Activated B cell treated with CpG ODN at 0.5 μM for 24 hours (primary cell): ENCODE measurements around the gene CYP4F2. TPM values are rescaled to one million over a fixed set of nuclear protein-coding genes. Genes with fewer than 3 reads are reported as not detected.
"Not testable (repeated sequence)": the region's sequence is repeated elsewhere in the genome, so short reads cannot be mapped to it uniquely, and the experiment has no call there.

ENCODE experiments used
- ATAC-seq: fragments of 200-7000 bp; cut with Tn5 transposase; one replicate; pipeline ENCODE4 v1.10.0; 2021; ENCODE audit warnings: low read depth, mild to moderate bottlenecking, moderate library complexity
- CTCF ChIA-PET: fragments of 350-600 bp; sonication (Branson Sonifier 250); formaldehyde crosslinking; loops from one replicate; lab custom pipeline; 2021; ENCODE audit warnings: antibody characterized with exemption; lab: Charles Lee
- POLR2A ChIA-PET: fragments of 350-600 bp; sonication (Branson Sonifier 250); formaldehyde crosslinking; loops from one replicate; lab custom pipeline; 2021; ENCODE audit warnings: antibody characterized with exemption; lab: Charles Lee
- DNase-seq: peaks from one replicate; pipeline ENCODE4 v3.0.0; 2022
- H3K27ac Mint-ChIP-seq: one replicate; pipeline ENCODE4 v1.8.0; 2020; ENCODE audit warnings: mixed read lengths
- H3K27me3 Mint-ChIP-seq: one replicate; pipeline ENCODE4 v1.8.0; 2021; ENCODE audit warnings: mixed read lengths
- H3K36me3 Mint-ChIP-seq: one replicate; pipeline ENCODE4 v1.8.0; 2021; ENCODE audit warnings: low read depth, mixed read lengths
- H3K4me1 Mint-ChIP-seq: one replicate; pipeline ENCODE4 v1.8.0; 2021; ENCODE audit warnings: mixed read lengths
- H3K4me3 Mint-ChIP-seq: one replicate; pipeline ENCODE4 v1.8.0; 2020; ENCODE audit warnings: mild to moderate bottlenecking, mixed read lengths
- H3K9me3 Mint-ChIP-seq: one replicate; pipeline ENCODE4 v1.8.0; 2020; ENCODE audit warnings: mixed read lengths
- intact Hi-C: fragments of 100-400 bp; cut with micrococcal nuclease; formaldehyde crosslinking; loops from one replicate; pipeline ENCODE4 v1.15.1; 2024
- total RNA-seq: library from RNA; stranded (reverse); gene quantifications from 2 replicates; pipeline ENCODE4 v1.2.3, GENCODE V29; 2022
- TF ChIP-seq, protein P1 (sequence below): fragments of 200-600 bp; IDR thresholded peaks from one replicate; pipeline ENCODE4 v1.8.0; 2022; ENCODE audit warnings: antibody characterized with exemption, mild to moderate bottlenecking

CYP4F2 gene
- total RNA-seq, 1 donor from 2014 or later: not detected

DNA sequence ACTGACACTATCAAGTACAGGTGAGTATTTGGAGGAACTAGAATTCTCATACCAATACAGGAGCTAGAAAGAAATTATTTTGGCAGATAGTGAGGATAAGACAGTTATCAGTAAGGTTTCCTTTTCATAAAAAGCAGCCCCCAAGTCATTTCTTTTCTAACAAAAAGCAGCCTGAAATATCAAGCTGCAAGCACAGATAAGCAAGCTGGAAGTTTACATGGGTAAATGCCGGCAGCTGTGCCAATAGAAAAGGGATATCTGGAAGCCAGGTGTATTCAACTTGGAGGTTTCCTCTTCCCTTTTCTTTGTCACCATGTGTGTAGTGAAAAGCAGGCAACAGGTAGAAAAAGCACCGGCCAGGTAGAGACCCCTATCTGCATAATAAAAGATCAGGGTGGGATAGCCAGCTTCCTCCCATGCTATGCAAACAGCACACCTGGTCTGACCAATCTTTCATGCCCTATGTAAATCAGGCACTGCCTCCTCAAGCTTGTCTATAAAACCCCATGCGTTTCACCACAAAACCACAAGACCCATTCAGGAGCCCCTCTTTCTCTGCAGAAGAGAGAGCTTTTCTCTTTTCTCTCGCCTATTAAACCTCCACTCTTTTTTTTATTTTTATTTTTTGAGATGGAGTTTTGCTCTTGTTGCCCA, 22.9 kb downstream of the CYP4F2 start:
- H3K4me3 Mint-ChIP-seq: no peak overlapping the region
- no peak for ATAC-seq
- no peak for DNase-seq
- ChIA-PET POLR2A (no interaction called here), CTCF (no interaction called here)
- peaks cover 22% of the 10 kb centered on the region for H3K27me3 Mint-ChIP-seq
- intact Hi-C loops: no loop called here
- H3K27ac Mint-ChIP-seq: no peak overlapping the region
- TF ChIP-seq, protein P1, sequence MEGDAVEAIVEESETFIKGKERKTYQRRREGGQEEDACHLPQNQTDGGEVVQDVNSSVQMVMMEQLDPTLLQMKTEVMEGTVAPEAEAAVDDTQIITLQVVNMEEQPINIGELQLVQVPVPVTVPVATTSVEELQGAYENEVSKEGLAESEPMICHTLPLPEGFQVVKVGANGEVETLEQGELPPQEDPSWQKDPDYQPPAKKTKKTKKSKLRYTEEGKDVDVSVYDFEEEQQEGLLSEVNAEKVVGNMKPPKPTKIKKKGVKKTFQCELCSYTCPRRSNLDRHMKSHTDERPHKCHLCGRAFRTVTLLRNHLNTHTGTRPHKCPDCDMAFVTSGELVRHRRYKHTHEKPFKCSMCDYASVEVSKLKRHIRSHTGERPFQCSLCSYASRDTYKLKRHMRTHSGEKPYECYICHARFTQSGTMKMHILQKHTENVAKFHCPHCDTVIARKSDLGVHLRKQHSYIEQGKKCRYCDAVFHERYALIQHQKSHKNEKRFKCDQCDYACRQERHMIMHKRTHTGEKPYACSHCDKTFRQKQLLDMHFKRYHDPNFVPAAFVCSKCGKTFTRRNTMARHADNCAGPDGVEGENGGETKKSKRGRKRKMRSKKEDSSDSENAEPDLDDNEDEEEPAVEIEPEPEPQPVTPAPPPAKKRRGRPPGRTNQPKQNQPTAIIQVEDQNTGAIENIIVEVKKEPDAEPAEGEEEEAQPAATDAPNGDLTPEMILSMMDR: no peak
- H3K9me3 Mint-ChIP-seq: peaks cover 11% of the 10 kb centered on the region
- peaks cover 19% of the 10 kb centered on the region for H3K4me1 Mint-ChIP-seq
- no peaks in the 10 kb centered on the region for H3K36me3 Mint-ChIP-seq

DNA sequence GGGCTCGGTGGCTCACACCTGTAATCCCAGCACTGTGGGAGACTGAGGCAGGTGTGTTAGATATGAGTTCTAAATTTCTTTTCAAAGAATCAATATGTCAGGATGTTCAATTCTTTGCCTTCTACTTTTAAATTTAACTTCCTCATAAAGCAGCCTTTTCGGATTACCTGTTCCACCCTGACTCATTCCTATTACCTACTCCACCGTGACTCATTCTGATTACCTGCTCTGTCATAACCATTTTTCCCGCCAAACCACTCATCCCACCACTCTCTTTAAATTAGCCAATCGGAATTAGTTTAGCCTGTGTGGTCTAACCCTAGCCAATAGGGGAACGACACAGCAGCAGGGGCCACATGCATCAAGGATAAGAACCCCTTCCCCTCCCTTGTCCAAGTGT, 24.1 kb downstream of the CYP4F2 start:
- H3K4me3 Mint-ChIP-seq, POLR2A ChIA-PET, H3K36me3 Mint-ChIP-seq, CTCF ChIA-PET, H3K27ac Mint-ChIP-seq, intact Hi-C loops, DNase-seq, ATAC-seq: not testable (repeated sequence)
- peaks cover 19% of the 10 kb centered on the region for H3K4me1 Mint-ChIP-seq
- H3K9me3 Mint-ChIP-seq: peaks cover 11% of the 10 kb centered on the region
- H3K27me3 Mint-ChIP-seq: peaks cover 19% of the 10 kb centered on the region

DNA sequence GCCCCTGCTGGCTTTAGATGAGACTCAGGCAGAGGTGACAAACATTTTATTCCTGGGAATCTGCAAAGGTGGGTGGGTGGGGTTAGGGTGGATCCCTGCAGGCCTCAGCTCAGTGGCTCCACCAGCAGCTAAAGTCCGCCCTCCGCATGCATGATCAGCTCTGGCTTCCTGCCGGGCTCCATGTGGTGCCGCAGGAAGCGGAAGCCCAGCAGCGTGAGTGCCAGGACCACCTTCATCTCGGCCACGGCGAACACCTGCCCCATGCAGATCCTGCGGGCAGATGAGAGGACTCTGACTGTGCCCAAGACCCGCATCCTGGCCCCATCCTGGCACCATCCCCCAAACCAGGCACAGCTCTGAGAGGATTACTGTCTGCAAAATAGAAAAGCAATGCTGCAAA, 26.3 kb downstream of the CYP4F2 start:
- no peak for DNase-seq
- ChIA-PET CTCF (no interaction called here), POLR2A (interaction anchor here (1.3 kb wide), 1 partner anchor 35 kb away, joined by 5 read pairs; no protein-coding TSS in a partner anchor)
- Mint-ChIP-seq H3K9me3 (peaks cover 11% of the 10 kb centered on the region), H3K4me3 (peak overlapping the region; percentile 64), H3K36me3 (no peaks in the 10 kb centered on the region), H3K27ac (no peak overlapping the region), H3K27me3 (peaks cover 17% of the 10 kb centered on the region), H3K4me1 (peaks cover 19% of the 10 kb centered on the region)
- ATAC-seq: no peak
- TF ChIP-seq, protein P1: no peak
- intact Hi-C loops: no loop called here

DNA sequence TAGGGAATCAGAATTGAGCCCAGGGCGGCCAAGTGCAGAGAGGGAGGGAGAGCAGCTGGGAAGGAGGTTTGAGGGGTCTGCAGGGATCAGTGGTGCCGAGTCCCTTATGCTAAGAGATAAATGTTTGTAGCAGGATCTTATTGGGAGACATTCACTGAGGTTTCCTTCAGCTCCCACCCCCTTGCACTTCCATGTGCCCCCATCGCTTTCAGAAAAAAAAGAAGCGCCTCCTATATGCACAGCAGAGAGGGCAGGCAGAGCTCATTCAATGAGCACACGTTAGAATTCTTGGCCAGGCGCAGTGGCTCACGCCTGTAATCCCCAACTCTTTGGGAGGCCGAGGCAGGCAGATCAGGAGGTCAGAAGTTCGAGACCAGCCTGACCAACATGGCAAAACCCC, 28.0 kb downstream of the CYP4F2 start:
- CTCF ChIA-PET: no interaction called here
- Mint-ChIP-seq H3K36me3 (no peaks in the 10 kb centered on the region), H3K4me3 (no peak overlapping the region), H3K9me3 (peaks cover 11% of the 10 kb centered on the region), H3K4me1 (peaks cover 13% of the 10 kb centered on the region), H3K27me3 (peaks cover 9% of the 10 kb centered on the region), H3K27ac (no peak overlapping the region)
- ATAC-seq (no peak), DNase-seq (no peak)
- POLR2A ChIA-PET: no interaction called here
- intact Hi-C loops: no loop called here
- TF ChIP-seq, protein P1: no peak

DNA sequence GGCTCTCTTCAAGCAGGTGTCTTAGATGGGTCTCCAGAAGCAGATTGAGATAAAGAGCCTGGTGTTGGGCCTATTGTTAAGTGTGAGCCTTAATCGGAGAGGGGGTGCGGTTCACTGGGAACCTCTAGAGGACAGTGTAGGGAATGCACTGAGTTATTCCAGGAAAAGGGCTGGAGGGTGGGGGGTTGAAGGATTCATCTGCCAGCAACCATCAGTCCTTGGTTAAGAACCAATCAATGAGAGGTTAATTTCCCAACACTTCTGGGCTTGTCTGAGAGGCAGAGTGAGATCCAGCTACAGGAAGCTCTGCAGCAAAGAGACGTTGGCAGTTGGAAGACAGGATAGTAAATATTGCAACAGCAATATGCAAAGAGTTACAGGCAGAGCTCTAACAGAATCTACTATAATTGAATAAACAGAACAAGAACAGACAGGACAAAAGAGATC, 28.7 kb downstream of the CYP4F2 start:
- TF ChIP-seq, protein P1: no peak
- ChIA-PET POLR2A (no interaction called here), CTCF (no interaction called here)
- ATAC-seq: no peak
- Mint-ChIP-seq H3K4me1 (peaks cover 11% of the 10 kb centered on the region), H3K9me3 (peaks cover 5% of the 10 kb centered on the region), H3K4me3 (no peak overlapping the region), H3K27me3 (peaks cover 9% of the 10 kb centered on the region), H3K36me3 (no peaks in the 10 kb centered on the region), H3K27ac (no peak overlapping the region)
- intact Hi-C loops: no loop called here
- DNase-seq: no peak
